GM12801 (cell line): ENCODE data around the gene TEX26.

Source experiments
- CTCF ChIP-seq: IDR thresholded peaks from one replicate; pipeline ENCODE4 v1.5.1; 2011; ENCODE audit warnings: control low read depth; ENCODE audit not compliant: insufficient read length; ENCODE audit errors: extremely low read depth

The TEX26 gene

GRCh38 chr13:31009166-31009565 lies 76.7 kb downstream of the TEX26 start:
- TF ChIP-seq CTCF: no peak

- TF ChIP-seq CTCF: no peak
Measured at GRCh38 chr13:31010296-31010695, 77.8 kb downstream of the TEX26 start.

- TF ChIP-seq CTCF: no peak
Measured at GRCh38 chr13:31011193-31011860, 78.9 kb downstream of the TEX26 start.

GRCh38 chr13:31011901-31012654 lies 79.6 kb downstream of the TEX26 start:
- TF ChIP-seq CTCF: no peak

- no peak for TF ChIP-seq CTCF
Measured at GRCh38 chr13:31012655-31013024, 80.2 kb downstream of the TEX26 start.

GRCh38 chr13:31014456-31014855 lies 82.0 kb downstream of the TEX26 start:
- no peak for TF ChIP-seq CTCF

GRCh38 chr13:31015199-31015598 lies 82.7 kb downstream of the TEX26 start:
- no peak for TF ChIP-seq CTCF
